HG03558 (cell line): Measurements from ENCODE around the gene FGF14.
"Not testable (repeated sequence)": the region's sequence is repeated elsewhere in the genome, so short reads cannot be mapped to it uniquely, and the experiment has no call there.

ENCODE experiments used
- ATAC-seq: cut with Tn5 transposase; IDR thresholded peaks from one replicate; pipeline ENCODE4 v1.9.1; 2021; ENCODE audit warnings: moderate number of reproducible peaks; ENCODE audit not compliant: unreplicated experiment; ENCODE audit errors: extremely low read depth

The FGF14 gene

DNA sequence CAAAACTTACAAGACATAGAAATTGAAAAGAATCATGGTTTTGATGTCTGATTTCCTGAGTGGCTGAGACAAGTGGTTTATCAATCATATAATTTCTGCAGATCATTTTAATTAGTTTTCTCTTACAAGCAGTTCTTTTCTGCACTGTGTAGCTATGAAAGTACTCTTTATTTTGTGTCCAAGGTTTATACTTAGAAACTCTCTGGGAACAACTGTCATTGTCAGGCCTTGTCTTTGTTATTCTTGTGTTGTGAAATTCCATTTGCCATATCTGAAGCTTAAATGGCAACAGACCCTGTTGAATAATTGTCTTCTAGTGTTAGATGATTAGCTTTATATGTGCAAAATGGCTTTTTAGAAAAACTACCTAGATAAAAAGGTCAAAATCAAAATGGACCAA lies 312.1 kb downstream of the FGF14 start:
- ATAC-seq: no peak

DNA sequence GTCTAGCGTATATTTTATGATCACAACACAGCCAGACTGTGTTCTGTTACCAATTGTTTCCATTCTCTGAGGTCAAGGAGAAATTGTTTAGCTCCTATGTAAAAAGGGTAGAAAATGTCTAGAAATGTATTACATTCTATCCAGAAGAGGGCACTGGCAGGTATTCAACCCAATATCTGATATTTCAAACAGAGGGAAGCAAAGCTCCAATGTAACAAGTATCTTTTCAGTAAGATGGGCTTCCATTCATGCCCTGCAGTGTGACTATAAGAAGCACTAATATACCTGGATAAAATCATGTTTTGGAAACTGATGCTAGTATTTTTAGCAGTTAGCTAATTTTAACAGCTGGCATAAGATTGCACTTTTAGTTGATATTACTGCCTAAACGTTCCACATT lies 312.7 kb downstream of the FGF14 start:
- ATAC-seq: no peak

DNA sequence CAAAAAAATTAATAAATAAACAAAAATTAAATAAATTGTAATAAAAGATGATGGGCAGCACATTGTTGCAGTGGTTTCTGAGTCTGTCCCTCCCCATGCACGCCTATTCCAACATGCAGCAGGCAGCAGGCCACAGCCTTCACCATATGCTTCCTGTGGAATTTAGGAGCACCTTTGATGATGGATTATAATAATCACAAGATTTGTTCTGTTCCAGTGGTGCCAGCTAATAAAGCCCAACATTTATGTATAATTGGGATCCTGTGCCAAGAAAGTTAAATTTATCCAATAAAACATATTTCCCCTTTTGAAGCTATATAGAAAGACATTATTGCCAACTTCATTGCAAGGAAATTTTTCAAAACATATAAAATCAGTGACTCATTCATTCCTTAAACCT lies 328.6 kb downstream of the FGF14 start:
- no peak for ATAC-seq

DNA sequence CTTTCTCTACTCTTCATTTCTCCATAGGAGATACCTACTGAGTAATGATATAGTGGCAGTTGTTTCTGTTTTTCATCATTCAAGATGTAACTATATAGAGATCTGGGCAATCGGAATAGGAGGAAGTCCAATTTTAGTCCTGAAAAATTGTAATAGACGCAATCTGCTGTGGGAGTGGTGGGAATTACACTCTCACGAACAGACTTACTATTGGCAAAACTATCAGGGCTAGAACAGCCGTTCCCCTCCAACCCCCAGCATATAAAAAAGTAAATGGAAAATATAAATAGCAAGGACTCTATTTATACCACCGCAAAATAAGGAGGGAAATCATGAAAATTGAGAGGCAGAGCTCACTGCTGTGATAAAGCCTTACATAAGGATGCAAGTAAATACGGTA lies 330.1 kb downstream of the FGF14 start:
- no peak for ATAC-seq

DNA sequence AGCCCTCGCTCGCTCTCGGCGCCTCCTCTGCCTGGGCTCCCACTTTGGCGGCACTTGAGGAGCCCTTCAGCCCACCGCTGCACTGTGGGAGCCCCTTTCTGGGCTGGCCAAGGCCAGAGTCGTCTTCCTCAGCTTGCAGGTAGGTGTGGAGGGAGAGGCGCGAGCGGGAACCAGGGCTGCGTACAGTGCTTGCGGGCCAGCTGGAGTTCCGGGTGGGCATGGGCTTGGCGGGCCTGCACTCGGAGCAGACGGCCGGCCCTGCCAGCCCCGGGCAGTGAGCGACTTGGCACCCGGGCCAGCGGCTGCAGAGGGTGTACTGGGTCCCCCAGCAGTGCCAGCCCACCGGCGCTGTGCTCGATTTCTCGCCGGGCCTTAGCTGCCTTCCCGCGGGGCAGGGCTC lies 333.5 kb downstream of the FGF14 start:
- not testable (repeated sequence) for ATAC-seq

DNA sequence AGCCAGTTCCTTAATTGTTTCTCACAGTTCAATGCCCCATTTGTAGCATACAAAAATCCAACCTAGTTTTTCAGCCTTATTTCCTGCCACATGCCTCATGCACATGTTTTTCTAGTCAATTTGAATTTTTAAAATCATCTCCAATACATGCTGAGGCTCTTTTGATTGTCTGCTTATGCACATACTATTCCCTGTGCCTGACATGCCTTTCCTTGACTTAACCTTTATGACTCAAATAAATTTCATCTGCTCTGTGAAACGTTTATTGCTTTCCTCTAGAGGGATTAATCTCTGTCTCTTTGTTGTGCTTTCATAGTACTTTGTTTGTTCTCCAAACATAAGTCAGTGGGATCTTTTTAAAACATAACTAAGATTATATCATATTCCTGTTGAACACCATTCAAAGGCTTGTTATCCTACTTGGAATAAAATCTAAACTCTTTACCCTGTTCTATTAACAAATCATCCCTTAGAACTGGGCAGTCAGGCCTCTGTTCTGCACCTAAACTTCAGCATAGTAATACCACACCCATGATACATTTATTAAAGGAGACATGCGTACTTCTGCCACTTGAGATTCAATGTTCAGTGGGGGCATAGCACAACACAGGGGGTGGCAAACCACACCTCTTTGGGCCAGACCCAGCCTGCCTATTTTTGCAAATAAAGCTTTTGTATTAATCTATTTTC lies 346.6 kb downstream of the FGF14 start:
- ATAC-seq: no peak

DNA sequence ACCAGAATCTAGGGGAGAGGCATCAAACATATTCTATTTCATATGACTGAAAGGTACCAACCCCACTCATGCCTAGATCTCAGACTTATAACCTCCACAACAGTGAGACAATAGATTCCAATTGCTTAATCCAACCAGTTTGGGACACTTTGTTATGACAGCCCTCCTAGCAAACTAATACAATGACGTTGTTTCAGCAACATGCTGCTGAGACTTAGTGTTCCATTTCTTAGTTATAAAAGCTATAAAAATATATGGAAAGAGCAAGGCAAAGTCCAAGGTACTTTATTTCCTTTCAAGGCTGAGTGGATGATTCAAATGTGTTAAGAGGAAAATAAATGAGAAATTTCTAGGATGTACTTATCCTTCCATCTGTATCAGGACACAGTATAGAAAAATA lies 352.0 kb downstream of the FGF14 start:
- ATAC-seq: no peak

DNA sequence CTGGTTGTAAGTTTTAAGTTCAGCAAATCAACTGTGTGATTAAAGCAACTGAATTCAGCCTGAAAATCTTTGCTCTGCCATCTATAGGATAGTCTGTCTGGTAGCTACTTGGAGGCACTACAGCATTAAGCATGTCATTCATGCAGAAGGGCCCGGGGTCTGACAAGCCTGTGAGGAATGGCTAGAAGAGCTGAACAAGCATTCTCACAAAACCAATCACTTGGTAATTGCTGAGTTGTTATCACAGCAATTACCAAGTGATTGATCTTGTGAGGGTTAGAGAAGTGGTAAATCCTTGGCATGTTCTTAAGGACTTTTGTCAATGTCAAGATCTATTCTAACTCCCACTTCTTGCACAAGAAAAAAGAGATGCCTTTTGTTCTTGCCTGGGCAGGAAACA lies 356.1 kb downstream of the FGF14 start:
- ATAC-seq: no peak

DNA sequence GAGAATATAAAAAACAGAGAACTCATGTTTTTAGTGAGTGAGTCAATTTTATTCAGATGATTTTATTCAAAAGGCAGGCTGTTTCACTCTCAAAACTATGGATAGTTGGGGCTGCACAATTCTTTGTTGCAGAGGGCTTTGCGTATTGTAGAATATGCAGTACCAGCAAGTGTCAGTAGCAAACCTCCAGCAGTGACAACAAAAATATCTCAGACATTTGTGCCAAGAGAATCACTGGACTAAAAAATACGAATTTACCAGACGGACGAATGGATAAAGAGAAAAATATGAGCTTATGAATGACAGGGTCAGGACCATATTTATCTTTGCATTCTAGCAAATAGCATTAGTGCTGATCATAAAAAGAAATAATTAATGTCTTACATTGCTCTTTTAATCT lies 359.1 kb downstream of the FGF14 start:
- ATAC-seq: no peak

DNA sequence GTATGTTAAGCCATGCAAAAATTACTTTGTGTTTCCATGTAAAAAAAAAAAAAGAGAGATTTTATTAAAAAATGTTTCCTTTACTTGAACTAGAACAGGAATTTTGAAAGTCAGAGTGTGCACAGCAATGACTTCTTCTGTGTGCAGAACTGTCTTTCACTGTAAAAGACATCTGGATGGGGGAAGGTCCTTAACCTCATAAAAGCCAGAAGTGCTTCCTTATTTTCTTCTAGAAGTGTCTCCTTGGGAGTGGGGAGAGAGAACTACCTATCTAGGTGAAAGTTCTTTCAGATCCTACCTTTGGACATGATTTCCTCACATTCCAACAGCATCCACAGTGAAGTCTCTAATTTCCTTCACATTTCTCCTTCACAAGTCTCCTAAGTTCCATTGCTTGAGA lies 360.3 kb downstream of the FGF14 start:
- no peak for ATAC-seq

DNA sequence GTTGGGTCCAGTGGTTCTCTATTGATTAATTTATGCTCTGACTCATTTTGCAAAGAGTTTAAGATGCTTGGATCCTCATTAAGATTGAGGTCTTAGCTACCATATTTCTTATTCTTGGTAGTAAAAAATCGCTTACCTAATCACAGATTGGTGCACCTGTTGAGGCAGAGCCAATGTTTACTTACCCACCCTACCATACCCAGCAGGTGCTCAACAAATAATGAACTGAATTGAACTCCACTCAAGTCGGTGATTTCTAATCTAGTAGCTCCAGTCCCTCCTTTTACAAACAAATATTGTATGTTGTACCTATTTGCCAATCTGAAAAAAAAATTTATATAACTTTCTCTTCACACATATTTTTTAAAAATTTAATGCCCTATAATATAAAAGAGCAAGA lies 361.0 kb downstream of the FGF14 start:
- ATAC-seq: no peak

DNA sequence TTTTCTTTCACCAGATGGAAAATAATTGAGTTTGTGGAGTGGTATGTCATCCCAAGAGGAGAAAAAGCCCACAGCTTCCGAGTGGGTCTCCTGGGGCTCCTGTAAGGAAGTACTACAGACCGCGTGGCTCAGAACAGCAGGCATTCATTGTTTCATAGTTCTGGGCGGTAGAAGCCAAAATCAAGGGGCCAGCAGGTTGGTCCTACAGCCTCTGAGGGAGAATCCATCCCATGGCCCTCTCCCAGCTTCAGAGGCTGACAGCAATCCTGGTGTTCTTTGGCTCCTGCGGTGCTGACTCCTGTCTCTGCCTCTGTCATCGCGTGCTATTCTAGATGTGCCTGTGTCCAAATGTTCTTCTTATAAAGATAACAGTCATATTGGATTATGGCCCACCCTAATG lies 362.6 kb downstream of the FGF14 start:
- no peak for ATAC-seq

DNA sequence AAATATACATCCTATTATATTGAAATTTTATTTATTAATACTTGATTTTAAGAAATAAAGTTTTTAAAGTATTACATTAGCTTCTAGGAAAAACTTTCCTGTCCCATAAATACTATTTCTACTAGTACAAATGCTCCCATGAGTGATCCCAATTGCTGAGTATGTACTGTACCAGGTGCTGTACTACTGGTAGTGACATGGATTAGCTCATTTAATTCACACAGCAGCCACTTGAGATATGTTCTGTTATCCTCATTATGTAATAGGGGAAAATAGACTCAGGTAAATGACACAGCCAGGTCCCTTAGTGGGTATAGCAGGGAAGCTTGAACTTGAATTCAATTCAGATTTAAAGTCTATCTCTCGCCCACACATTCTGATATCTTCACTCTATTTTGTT lies 363.1 kb downstream of the FGF14 start:
- no peak for ATAC-seq

DNA sequence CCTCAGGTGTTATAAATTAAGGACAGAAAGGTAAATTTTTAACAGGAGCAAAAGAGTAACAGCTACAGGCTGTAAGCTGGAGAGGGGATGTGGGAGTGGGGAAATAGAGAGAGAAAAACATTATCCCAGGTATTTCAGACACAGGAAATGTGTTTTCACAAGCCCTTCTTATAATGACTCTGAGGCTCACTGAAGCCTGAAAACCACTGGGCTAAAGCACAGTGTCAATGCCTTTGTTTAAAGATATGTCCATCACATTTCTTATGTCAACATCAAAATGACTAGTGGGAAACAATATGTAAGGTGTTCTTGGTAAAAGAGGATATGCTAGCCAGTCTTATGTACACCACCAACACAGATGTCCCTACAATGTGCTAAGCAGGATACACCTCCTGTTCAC lies 365.9 kb downstream of the FGF14 start:
- peak; percentile 44 for ATAC-seq

DNA sequence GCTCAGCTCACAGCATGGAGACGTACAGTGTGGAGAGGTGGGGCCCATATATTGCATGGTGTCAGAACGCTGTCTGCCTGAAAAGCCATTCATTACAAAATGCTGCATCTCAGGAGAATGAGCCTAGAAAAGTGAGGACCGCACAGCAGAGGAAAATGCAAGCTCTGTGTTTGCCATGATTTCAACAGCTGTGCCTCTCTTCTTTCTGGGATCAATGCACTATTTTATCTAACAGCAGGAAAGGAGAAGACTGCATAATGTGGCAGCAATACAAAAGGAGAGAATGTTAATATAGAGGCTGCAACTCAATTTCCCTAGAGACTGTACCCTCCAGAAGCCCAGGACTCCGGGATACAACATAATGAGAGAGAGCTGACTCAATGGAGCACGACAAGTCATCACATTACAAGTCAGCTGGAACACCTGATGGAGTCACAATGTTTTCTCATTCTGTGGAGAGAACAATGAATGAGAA lies 368.0 kb downstream of the FGF14 start:
- no peak for ATAC-seq

DNA sequence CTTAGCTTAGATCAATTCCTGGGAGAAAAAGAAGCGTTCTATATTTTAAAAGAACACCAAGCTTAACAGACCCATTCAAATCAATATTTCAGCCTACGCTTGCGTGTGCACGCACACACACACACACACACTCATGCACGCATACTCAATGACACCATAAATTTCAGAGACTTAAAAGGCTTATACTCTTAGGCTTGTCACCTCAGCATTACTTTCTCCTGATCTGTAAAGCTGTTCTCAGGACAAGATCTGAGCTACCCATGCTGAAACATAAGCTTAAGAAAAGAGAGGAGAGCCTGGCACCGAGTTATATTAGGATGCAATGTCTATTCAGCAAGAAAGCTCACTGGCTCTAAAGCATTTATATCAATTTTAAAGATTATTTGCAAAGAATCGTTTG lies 368.5 kb downstream of the FGF14 start:
- no peak for ATAC-seq

DNA sequence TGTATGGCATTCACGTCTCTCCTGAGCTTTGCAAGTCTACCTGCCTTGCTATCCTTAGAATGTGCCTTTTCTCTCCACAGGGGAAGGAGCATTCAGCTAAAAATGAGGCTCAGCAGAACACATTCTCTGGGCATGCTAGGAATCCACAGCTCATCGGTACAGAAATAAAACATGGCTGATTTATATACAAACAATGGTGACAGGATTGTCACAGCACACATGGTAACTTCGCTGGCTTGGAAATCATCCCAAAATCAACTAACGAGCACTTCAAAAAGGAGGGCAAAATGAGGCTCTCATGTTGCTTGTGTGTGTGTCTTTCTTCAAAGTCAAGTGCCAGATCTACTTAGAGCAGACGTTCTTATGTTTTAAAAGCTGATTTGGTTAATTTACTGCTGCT lies 373.0 kb downstream of the FGF14 start:
- no peak for ATAC-seq

DNA sequence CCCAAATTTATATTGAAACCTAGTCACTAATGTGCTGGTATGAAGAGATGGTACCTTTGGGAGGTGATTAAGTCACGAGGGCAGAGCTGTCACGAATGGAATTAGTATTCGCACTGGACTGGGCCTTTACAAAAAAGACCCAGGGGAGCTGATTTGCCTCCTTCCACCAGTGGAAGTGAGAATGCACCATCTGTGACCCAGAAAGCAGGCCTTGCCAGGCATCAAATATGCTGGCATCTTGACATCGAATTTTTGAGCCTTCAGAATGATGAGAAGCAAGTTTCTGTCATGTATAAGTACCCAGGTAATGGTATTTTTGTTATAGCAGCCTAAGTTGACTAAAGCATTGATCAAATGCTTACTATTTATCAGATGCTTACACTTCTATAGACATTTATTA lies 373.6 kb downstream of the FGF14 start:
- no peak for ATAC-seq

DNA sequence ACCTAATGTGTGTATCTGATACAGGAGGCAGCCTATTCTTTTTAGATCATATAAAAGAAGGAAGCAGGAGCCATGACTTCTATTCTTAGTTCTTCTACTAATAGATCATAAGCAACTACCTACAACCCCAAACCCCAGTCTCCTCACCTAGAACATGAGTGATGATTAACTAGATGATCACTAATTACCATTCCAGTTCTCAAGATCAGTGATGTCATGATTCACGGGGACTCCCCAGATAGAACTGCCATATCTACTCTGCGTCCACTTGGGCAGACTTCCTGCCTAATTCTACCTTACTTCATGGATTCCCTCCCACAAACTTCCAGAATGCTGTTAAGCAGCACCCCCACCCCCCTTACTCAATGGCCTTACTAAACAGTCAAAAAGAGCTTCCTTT lies 380.1 kb downstream of the FGF14 start:
- ATAC-seq: no peak

DNA sequence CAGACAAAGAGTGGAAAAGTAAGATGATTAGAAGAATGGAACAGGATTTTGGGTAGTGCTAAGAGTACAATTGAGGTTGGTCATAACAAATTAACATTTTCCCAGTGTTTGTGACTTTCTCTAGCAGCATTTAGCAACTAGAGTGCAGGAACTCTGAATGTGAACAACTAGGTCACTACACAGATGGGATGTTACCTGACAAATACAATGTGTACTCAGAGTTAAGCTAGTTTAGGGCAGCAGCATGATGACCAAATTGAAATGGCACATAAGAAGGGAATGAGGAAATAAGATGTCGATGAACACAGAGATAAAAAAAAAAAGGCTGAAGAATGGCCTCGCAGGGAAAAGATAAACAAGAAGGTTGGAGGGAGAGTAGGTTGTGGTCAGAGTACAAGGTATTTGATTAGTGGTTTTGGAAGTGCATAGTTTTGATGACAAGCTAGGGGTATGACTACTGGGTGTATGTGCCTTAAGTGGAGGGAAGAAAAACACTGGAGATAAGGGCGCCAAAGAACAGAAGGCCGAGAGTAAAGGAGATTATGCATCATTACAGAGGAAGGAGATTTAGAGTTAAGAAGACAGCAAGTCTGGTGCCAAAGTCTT lies 381.1 kb downstream of the FGF14 start:
- ATAC-seq: no peak

DNA sequence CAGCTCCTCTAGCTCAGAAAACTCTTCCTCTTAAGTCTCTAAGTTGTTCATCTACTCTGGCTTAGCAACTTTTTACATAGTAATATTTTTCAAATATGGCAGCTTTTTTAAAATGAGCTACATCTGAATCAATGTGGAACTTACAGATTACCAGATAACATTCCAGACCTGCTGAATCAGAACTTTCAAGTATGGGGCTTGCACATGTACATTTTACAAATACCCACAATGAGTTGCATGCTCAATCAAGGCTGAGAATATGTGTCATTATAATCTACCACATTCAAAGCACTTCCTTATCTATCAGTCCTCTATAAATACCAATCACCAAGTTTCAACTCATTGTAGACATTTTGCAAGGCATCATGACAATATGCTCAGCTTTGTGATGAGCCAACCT lies 383.1 kb downstream of the FGF14 start:
- ATAC-seq: no peak

DNA sequence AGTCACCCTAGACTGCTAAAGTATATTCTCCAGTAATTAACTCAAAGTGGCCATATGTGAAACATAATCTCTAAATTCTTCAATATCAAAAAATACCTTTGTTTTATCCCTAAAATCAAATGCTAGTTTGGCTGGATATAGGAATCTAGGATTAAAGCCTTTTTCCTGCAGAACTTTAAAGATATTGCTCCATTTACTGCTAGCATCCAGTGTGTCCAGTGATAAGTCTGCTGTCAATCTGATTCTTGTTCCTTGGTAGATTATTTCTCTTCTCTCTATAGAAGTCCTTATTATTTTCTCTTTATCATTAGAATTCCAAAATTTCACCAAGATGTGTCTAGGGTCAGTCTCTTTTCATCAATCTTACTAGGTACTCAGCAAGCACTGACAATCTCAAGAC lies 384.6 kb downstream of the FGF14 start:
- ATAC-seq: no peak
